HG02970 (cell line): ENCODE data around the gene IGFBP5.

ENCODE experiments used
- ATAC-seq: cut with Tn5 transposase; IDR thresholded peaks from one replicate; pipeline ENCODE4 v1.9.1; 2021; ENCODE audit warnings: mild to moderate bottlenecking, moderate library complexity, moderate number of reproducible peaks; ENCODE audit not compliant: unreplicated experiment, low FRiP score

The IGFBP5 gene

DNA sequence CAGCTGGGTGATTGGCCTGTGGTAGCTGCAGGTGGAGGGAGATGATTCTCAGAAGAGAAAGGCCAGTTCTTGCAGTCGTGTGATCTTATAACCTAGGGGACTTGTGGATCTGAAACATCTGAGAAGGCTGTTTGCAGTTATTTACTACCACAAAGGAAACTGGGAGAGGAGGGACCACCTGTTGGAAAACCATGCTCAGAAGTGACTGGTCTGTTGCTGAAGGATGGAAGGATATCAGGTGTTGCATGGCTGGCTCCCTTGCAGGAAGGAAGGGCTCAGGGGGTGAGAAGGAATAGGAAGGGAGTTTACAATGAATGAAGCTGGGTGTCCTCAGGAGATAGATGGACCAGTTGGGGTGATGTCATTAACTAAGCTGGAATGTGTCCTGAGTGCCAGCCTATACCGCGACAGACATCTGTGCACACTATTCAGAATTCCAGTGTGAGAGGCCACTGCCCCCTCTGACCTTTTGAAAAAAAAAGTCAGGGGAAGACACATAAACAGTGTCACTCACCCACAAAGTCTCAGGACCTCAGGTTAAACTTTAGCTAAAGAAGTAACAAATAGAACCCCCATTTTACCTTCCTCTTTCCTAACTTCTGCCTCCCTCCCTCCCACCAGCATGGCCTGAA lies 44.6 kb downstream of the IGFBP5 start:
- no peak for ATAC-seq

DNA sequence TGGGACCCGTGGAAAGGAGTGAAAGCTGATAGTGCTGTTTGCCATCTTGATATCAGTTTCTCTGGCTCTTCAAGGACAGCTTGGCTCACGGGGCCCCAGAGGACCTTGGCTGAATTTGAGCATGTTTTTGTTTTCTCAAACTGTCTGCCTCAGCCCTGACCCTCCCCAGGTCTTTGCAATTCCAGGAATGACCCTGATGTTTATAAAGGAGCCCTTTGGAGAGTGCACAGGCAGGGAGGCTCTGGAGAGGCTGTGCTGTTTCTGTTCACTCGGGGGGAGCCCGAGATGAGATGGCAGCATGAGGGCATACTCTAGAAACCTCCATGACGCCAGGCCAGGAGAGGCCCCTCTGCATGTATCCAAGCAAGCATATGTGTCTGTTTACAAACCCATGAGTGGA lies 45.8 kb downstream of the IGFBP5 start:
- ATAC-seq: no peak

DNA sequence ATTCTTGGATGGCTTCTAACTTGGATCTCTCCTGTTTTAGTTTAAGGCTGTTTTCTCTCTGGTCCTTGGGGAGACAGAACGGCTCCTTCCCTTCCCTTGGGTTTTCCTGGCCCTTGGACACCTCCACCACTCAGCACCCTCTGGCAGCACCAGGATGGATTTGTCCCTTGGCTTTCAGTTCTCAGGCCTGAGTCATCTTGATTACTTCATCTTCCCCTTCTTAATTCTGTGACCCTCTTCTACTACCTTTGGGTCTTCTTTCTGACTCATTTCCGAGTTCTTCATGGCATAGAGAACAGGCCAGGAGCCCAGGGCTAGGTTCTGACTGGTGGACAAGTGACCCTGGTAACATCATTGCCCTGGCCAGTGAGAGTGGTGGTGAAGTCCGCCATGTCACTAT lies 47.2 kb downstream of the IGFBP5 start:
- no peak for ATAC-seq

DNA sequence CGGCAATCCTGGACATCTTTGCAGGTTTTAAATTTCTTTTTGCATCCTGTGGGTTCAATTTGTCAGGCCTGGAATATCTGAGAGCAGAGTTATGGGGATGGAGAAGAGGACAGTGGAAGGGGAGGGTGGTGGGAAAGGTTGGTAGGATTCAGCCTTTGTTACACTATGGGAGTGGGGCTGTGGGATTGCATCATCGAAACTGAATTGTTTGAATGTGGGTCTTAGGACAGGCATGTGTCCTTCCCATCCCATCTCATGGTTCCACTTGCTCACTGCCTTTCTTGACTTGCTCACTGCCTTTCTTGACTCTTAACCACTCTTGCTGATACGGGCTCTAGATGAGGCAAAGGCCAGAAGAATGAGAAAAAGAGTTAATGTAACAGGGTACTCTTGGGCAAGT lies 49.2 kb downstream of the IGFBP5 start:
- ATAC-seq: no peak

DNA sequence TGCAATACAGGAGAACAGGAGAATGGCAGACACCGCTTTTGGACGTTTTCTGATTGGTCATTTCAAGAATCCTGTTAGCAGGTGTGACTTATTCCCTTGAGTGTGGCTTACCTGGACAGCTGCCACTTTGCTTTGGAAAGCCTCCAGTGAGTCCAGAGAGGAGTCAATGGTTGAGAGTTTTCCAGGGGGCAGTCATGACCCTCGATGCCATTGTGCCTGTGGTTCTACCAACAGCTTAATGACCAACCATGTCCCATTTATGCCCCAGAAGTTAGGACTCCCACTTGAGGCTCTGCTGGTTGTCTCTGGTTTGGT lies 49.8 kb downstream of the IGFBP5 start:
- no peak for ATAC-seq

DNA sequence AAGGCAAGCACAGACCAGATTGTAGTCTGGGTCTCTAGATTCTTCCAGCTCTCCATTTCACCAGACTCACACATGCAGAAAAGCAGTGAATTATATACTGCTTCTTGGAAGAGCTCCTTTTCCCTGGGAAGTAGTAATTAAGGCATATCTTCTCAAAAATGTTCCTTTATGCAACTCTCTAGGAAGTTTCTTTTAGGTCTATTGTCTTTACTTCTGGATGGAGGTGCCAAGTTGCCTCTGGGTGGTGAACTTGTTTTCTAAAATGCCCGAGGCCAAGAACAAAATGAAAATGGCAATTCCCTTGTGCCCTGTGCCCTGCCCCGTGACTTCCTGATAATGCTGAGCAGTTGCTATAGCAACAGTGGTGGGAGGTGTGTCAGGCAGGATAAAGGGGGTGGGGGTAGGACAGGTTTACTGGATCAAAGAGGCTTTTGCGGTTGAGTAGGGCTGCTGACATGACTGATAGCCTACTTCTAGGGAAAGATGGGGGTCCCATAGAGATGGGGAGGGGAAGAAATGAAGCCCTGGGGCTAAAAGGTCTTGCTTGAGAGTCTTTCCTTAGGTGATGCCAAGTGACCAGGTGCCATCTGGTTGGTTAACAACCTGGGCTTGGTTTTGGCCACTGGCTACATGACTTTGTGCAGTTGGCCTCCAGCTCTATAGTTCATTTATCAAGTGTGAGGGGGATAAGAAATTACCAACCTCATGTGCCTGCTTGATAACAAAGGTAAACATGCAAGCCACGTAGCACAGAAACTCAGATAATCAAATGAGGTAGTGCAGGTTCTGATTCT lies 50.3 kb downstream of the IGFBP5 start:
- ATAC-seq: no peak

DNA sequence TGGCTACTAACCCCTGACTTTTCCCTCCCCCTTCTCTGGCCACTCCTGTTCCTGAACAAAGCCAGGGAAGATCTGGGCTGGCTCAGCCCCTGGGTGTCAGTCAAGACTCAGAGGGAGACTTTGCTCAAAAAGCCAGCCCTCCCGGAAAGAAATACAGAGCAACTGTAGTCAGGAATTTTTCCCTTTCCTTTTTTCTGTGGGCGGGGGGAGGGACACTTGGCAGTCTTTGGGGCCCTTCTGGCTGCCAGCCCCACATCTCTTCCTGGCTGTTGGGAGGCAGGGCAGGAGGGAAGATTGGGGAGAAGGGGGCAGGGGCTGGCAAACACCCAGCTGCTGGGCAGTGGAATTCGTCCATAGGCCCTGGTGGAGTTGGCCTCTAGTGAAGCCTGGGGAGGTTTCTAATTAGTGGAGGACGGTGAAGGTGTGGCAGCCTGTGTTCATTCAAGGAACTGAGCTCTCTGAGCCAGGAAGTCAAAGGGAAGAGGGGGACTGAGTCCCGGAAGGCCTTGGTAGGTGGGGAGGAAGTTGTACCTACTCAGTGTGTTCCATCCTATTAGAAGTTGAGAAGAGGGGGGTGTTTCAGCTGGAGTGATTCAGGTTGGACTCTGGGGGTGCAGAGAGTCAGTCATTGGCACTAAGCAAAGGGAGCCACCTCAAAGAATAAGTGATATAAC lies 51.2 kb downstream of the IGFBP5 start:
- ATAC-seq: no peak

DNA sequence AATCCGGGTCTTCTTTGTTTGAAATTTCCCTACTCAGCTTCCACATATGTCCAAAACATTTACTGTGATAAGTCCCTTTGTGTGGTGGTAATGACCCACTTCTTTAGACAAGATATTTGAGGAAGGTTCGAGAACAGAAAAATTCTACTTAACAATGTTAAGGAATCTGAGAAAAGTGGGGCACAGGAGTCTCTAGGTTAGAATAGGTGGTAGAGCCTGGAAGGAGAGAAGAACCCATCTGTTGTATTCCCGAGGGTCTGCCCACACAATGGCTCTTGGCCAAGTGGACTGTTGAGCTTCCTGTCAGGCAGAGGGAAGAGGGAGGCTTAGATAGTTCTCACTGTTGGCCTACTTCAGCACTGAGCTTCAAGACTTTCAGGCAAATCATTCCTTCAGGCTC lies 57.9 kb downstream of the IGFBP5 start:
- no peak for ATAC-seq

DNA sequence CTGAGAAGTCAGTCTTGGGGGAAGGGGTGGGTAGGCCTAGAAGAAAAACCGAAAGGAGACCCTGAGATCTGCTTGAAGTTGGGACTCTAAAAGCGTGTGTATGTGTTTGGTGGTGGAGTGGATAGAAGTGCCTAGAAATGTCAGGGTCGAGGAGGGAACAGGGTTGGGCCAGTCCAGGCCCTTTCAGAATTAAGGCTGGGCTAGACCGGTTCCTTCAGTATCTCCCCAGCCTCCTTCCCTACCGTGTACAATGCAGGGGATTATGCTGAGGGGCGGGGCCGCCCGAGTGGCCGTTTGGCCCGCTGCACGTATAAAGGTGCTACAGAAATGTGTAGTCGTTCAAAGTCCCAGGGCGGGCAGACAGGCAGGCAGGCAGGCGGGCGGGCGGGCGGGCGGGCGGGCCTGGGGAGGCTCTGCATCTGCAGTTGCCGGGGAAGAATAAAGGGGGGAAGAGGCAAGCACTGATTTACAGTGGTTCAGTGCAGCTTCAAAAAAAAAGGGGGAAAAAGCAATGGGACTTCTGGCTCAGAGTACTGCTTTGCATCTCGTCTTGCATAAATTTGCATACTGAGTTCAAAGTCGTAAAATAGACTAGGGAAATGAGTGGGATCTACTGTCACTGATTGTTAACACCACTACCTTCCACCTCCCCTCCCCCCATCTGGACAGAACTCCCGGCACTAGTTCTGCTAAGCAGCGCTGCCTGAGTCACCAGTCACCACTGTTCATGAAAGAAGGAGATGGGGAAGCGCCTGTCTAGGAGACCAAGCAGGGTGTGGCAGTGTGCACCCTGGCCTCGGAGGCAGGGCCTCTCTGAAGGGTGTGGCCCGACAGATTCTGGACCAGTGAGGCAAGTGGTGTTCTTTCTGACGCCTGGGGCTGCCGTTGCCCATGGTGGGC lies 58.5 kb downstream of the IGFBP5 start:
- no peak for ATAC-seq

DNA sequence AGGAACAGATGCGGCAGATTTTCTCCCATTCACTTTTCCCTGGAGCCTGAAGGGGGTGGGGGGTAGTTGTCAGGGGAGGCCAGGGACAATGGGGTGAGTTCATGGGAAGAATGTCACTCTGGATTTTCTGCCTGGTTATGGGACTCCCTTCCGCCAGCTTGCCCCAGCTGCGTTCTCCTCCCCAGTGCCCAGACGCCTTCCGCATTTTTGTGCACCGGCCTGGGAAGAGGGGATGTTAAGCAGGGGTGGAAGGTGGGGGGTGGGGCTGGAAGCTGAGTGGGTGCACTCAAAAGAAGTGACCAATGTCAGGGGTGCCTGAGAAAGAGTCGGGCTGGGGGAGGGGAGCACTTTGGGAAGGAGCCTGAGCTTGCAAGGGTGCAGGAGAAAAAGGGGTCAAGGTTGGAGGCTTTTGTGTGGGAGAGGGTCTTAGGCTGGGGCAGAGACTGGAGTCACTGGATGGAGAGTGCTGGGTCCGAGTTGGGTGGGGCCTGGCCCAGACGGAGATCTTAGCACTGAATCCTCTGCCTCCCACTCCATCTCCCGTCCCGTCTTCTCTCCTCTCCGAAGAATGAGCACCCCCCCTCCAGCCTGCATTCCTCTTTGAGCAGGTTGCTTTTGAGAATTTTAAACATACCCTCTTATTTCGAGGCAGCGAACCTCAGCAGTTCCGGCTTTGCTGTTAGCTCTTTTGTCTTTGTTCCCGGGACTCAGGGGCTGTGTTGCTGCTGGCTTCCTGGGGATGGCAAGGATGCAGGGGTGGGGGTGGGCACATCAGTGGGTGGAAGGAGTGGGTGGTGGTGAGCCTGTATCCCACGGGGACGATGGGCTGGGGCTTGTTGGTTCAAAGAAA lies 59.4 kb downstream of the IGFBP5 start:
- ATAC-seq: no peak

DNA sequence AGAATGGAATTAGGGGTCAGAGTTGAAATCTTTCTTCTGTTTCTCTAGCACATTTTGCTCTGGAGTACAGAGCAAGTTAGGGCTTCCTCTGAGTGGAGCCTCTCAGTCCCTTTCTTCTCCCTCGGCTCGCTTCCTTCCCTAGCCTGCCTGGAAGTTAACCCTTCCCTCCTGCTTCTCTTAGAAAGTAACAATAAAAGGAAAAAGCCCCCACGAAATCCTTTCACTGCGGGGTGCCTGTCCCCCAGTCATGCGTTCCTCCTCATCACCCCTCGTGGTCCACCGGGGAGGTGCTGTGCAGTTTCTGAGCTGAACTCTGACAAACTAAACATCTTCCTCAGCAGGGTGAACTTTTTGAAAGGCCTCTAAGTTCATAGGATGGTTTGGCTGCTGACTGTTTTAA lies 60.2 kb downstream of the IGFBP5 start:
- ATAC-seq: no peak

DNA sequence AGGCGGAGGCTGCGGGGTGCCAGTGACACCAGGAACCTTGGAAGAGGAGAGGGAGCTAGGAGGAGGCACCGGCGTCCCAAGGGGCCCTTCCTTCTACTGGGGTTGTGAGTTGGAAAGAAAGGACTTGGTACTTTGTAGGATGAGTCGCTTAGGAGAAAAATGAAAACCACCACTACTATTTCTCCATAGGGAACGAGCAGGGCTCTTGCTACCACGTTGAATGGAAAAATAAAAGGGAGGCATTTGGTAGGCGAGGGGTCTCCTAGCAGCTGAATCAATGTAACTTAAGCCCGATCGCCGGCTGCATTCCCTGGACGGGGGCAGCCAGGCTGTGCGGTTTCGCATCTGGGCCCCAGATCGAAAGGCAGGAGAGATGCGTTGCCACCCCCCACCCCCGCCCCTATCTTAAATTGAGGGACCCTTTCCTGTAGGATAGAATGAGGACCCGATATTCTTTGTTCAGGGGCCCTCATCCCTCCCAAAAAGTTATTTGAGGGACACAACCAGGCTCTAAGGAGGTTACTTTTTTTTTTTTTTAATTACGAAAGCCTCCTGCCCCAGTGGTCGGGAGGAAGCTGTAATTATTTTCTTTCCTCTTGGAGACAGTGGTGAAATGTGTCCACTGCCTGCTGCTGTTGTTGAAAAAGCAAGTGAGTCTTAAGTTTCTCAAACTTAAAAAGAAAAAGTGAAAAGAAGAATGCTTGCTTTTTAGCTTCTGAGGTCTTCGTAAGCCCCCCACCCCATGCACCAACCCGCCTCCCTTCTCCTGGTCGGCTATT lies 60.8 kb downstream of the IGFBP5 start:
- no peak for ATAC-seq

DNA sequence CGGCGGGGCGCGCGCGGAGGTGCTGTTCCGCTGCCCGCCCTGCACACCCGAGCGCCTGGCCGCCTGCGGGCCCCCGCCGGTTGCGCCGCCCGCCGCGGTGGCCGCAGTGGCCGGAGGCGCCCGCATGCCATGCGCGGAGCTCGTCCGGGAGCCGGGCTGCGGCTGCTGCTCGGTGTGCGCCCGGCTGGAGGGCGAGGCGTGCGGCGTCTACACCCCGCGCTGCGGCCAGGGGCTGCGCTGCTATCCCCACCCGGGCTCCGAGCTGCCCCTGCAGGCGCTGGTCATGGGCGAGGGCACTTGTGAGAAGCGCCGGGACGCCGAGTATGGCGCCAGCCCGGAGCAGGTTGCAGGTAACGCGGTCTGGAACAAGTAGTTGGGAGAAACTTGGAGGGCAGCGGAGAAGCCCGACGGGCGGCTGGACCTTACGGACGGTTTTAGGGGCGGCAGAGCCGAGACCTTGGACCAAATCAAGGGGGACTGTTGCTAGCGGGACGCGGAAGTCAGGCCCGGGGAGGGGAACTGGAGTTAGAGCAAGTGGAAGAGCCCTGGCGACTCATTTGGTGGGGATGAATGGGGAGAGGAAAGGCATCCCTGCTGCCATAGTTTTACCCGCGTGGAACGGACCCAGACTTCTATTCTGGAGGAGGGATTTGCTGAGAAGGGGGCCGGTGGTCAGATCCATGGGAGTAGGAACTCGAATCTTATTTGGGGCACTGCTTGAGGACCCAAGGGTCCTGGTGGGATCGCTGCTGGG lies 61.6 kb downstream of the IGFBP5 start:
- no peak for ATAC-seq

DNA sequence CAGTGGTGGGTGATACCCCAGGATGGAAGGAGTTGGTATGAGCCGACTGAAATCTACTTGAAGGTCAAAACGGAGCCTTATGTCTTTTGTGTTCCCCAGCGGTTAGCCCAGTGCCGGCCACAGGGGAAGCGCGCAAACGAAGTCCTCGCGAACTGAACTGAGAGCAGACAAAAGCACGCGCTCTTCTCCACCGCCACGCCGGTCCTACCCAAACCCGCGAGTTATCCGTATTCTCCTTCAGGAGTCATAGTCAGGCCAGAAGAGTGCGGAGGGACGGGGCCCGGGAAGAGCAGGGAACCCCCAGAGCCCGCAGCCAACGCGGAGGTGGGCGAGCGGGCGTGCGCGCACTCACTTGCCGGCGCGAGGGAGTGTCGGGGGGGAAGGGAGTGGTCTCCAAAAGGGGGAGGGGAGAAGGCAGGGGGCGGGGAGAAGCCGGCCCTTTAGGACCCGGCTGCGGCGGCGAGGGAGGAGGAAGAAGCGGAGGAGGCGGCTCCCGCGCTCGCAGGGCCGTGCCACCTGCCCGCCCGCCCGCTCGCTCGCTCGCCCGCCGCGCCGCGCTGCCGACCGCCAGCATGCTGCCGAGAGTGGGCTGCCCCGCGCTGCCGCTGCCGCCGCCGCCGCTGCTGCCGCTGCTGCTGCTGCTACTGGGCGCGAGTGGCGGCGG lies 62.3 kb downstream of the IGFBP5 start, which contains the start of gene IGFBP2:
Gene IGFBP2, plus strand, starts transcription at position 469 of the 664 bp plus-strand sequence. Its CDS starts 104 bp downstream, at position 573.
- ATAC-seq: no peak

DNA sequence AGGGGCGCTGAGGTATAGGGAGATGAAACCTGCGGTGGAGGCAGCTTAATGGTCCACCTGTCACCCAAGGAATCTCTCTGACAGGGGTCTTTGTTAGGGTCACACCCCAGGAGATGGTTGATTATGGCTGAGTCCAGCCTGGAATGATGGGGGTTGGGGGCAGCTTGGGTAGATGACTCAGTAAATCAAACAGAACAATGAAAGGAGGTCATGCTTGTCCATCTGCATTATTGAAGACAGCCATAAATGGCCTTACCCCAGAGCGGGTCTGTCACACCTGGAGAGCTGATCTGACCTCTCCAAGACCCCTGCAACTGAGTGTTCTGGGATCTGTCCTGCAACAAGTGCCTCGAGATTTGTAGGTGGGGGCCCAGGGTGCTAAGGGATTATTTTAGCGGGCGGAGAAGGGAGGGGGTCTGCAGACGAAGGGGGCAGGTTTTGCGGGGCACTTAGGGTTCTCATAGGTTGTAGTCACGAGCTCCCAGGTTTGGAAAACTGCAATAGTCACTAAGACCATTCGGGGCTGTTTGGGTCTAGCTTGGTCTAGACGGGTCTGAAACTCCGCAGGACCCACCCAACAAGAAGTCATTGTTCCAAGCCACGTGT lies 62.9 kb downstream of the IGFBP5 start:
- ATAC-seq: no peak

DNA sequence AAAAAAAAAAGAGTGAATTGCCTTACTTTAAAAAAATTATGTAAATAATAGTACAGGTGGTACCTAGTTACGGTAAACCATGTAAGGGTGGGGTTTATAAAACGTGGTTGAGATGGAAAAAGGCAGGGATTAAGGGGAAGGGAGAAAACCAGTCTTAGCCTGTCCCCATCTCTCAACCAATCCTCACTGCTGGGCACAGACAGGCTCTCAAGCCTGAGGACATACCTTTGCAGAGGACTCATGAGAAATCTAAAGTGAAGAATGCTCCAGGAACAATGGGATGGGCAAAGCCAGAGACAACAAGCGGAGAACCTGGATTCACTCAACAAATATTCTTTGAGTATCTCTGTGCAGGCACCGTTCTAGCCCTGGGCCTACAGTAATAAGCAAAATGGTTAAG lies 65.6 kb downstream of the IGFBP5 start:
- ATAC-seq: no peak

DNA sequence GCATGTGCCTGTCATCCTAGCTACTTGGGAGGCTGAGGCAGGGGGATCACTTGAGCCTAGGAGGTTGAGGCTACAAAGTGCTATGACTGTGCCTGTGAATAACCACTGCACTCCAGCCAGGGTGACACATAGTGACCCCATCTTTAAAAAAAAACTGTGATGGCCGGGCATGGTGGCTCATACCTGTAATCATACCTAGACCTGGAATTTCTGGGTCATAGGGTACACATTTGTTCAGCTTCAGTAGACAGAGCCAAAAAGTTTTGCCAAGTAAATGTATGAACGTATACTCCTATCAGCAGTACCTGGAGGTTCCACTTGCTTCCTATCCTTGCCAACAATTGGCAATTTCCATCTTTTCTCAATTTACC lies 68.5 kb downstream of the IGFBP5 start:
- ATAC-seq: no peak
